BJ (cell line): Measurements from ENCODE around the gene HPS1. TPM values are rescaled to one million over a fixed set of nuclear protein-coding genes. Genes with fewer than 3 reads are reported as not detected.

Experiments used
- CTCF ChIA-PET: fragments of 350-600 bp; formaldehyde crosslinking; extraction: SDS; loops from one replicate; lab custom pipeline; 2021; ENCODE audit warnings: antibody characterized with exemption, inconsistent platforms; lab: Yijun Ruan, JAX
- POLR2A ChIA-PET: fragments of 300-600 bp; sonication (Branson Sonifier 250); formaldehyde crosslinking; extraction: SDS; loops from one replicate; lab custom pipeline; 2021; ENCODE audit warnings: antibody characterized with exemption; lab: Charles Lee
- DNase-seq: peaks from one replicate; pipeline ENCODE4 v3.0.0-alpha.2; 2011; ENCODE audit warnings: low read depth
- H3K27me3 ChIP-seq: 2 replicates; pipeline ENCODE4 v1.6.0; 2011; ENCODE audit warnings: low read length; ENCODE audit not compliant: control insufficient read depth, insufficient read depth
- H3K36me3 ChIP-seq: 2 replicates; pipeline ENCODE4 v1.5.1; 2011; ENCODE audit warnings: low read length; ENCODE audit not compliant: control insufficient read depth, insufficient read depth
- H3K4me3 ChIP-seq: 2 replicates; pipeline ENCODE4 v1.5.1; 2011; ENCODE audit warnings: low read depth, mild to moderate bottlenecking, control low read depth, low read length
- CTCF ChIP-seq: IDR thresholded peaks from 2 replicates; pipeline ENCODE4 v1.5.1; 2011; ENCODE audit warnings: low read depth, mild to moderate bottlenecking, control low read depth, inconsistent platforms, low read length, moderate library complexity; ENCODE audit not compliant: insufficient read depth
- polyA plus RNA-seq: library from polyadenylated mRNA; depleted of rRNA; stranded (reverse); fragments of >200 nt; gene quantifications from 2 replicates; pipeline ENCODE4 v1.2.3, GENCODE V29; 2011

Gene HPS1
- polyA plus RNA-seq, 1 experiment = 88.8 TPM

GRCh38 chr10:98417973-98418664 is 28.6 kb downstream of the HPS1 start:
- peaks cover 13% of the 10 kb centered on the region for H3K36me3 ChIP-seq
- no peak for TF ChIP-seq CTCF
- ChIA-PET CTCF (interaction anchor here (7.2 kb wide), 1 partner anchor 7 kb away, joined by 44 read pairs; no protein-coding TSS in a partner anchor), POLR2A (no interaction called here)
- no peaks in the 10 kb centered on the region for H3K27me3 ChIP-seq
- H3K4me3 ChIP-seq = no peak overlapping the region
- DNase-seq = no peak

- Histone ChIP-seq H3K27me3 (no peaks in the 10 kb centered on the region), H3K4me3 (no peak overlapping the region), H3K36me3 (peaks cover 14% of the 10 kb centered on the region)
- CTCF ChIA-PET = interaction anchor here (7.2 kb wide), 1 partner anchor 8 kb away, joined by 44 read pairs; no protein-coding TSS in a partner anchor
- no peak for TF ChIP-seq CTCF
- no peak for DNase-seq
- POLR2A ChIA-PET = no interaction called here
Measured at GRCh38 chr10:98417481-98417959, 29.2 kb downstream of the HPS1 start.

GRCh38 chr10:98416606-98417388 is 29.9 kb downstream of the HPS1 start:
- no peak for TF ChIP-seq CTCF
- Histone ChIP-seq H3K36me3 (peaks cover 13% of the 10 kb centered on the region), H3K27me3 (no peaks in the 10 kb centered on the region), H3K4me3 (no peak overlapping the region)
- no peak for DNase-seq
- POLR2A ChIA-PET = no interaction called here
- CTCF ChIA-PET = interaction anchor here (7.2 kb wide), 1 partner anchor 9 kb away, joined by 44 read pairs; no protein-coding TSS in a partner anchor

GRCh38 chr10:98415731-98416119 is 31.0 kb downstream of the HPS1 start:
- ChIA-PET CTCF (interaction anchor here (0.9 to 7.2 kb wide), 3 partner anchors 10 to 106 kb away, joined by 3 to 44 read pairs (median 7); no protein-coding TSS in a partner anchor), POLR2A (interaction anchor here (1.0 kb wide), 1 partner anchor 11 kb away, joined by 3 read pairs; no protein-coding TSS in a partner anchor)
- H3K4me3 ChIP-seq = no peak overlapping the region
- H3K27me3 ChIP-seq = no peaks in the 10 kb centered on the region
- DNase-seq = no peak
- no peak for TF ChIP-seq CTCF
- peaks cover 13% of the 10 kb centered on the region for H3K36me3 ChIP-seq
